H7 (cell line): ENCODE measurements around the gene C19orf47. TPM values are rescaled to one million over a fixed set of nuclear protein-coding genes. Genes with fewer than 3 reads are reported as not detected.

Experiments used
- DNase-seq: peaks from one replicate; pipeline ENCODE4 v3.0.0; 2012
- H3K27me3 ChIP-seq: 2 replicates; pipeline ENCODE4 v1.6.0; 2011; ENCODE audit warnings: mild to moderate bottlenecking, low read length; ENCODE audit not compliant: control insufficient read depth, insufficient read depth
- H3K36me3 ChIP-seq: replicated peaks from 2 replicates; pipeline ENCODE4 v1.5.1; 2011; ENCODE audit warnings: low read length; ENCODE audit not compliant: control insufficient read depth, insufficient read depth
- H3K4me3 ChIP-seq: 2 replicates; pipeline ENCODE4 v1.5.1; 2011; ENCODE audit warnings: low read depth, mild to moderate bottlenecking, control low read depth, low read length, moderate library complexity; ENCODE audit not compliant: insufficient read depth
- total RNA-seq: library from RNA; depleted of rRNA; stranded (reverse); fragments of >200 nt; shearing (Covaris generic); gene quantifications from 2 replicates; pipeline ENCODE4 v1.2.3, GENCODE V29; 2014

Gene C19orf47
- total RNA-seq, 1 experiment from 2014 or later, result 11.8 TPM

GRCh38 chr19:40280608-40281221, 67.5 kb downstream of the C19orf47 start:
- Histone ChIP-seq H3K27me3 (no peaks in the 10 kb centered on the region), H3K36me3 (no peaks in the 10 kb centered on the region; the same call in 1 of the 2 replicates), H3K4me3 (no peak overlapping the region)
- peak; percentile 71 for DNase-seq

GRCh38 chr19:40279761-40280607, 68.2 kb downstream of the C19orf47 start:
- H3K27me3 ChIP-seq, result no peaks in the 10 kb centered on the region
- H3K36me3 ChIP-seq, result no peaks in the 10 kb centered on the region; the same call in 1 of the 2 replicates
- DNase-seq, result no peak
- no peak overlapping the region for H3K4me3 ChIP-seq

- DNase-seq, result no peak
- no peaks in the 10 kb centered on the region; the same call in 1 of the 2 replicates for H3K36me3 ChIP-seq
- H3K27me3 ChIP-seq, result no peaks in the 10 kb centered on the region
- no peak overlapping the region for H3K4me3 ChIP-seq
Measured at GRCh38 chr19:40279120-40279551, 69.1 kb downstream of the C19orf47 start.

GRCh38 chr19:40278361-40279035, 69.7 kb downstream of the C19orf47 start:
- no peak for DNase-seq
- Histone ChIP-seq H3K27me3 (no peaks in the 10 kb centered on the region), H3K4me3 (no peak overlapping the region), H3K36me3 (no peaks in the 10 kb centered on the region; the same call in 1 of the 2 replicates)

GRCh38 chr19:40277356-40278059, 70.7 kb downstream of the C19orf47 start:
- Histone ChIP-seq H3K36me3 (no peaks in the 10 kb centered on the region; the same call in 1 of the 2 replicates), H3K27me3 (no peaks in the 10 kb centered on the region), H3K4me3 (no peak overlapping the region)
- no peak for DNase-seq

- Histone ChIP-seq H3K27me3 (no peaks in the 10 kb centered on the region), H3K36me3 (no peaks in the 10 kb centered on the region; the same call in 1 of the 2 replicates), H3K4me3 (no peak overlapping the region)
- peak; percentile 63 for DNase-seq
Measured at GRCh38 chr19:40274585-40275544, 73.3 kb downstream of the C19orf47 start.

- H3K27me3 ChIP-seq, result no peaks in the 10 kb centered on the region
- no peak overlapping the region for H3K4me3 ChIP-seq
- DNase-seq, result no peak
- H3K36me3 ChIP-seq, result no peaks in the 10 kb centered on the region; the same call in 1 of the 2 replicates
Measured at GRCh38 chr19:40273469-40274360, 74.5 kb downstream of the C19orf47 start.

- Histone ChIP-seq H3K27me3 (no peaks in the 10 kb centered on the region), H3K36me3 (no peaks in the 10 kb centered on the region; the same call in 1 of the 2 replicates), H3K4me3 (no peak overlapping the region)
- no peak for DNase-seq
Measured at GRCh38 chr19:40272261-40272660, 75.9 kb downstream of the C19orf47 start.

GRCh38 chr19:40271706-40272105, 76.5 kb downstream of the C19orf47 start:
- no peak overlapping the region for H3K4me3 ChIP-seq
- no peak for DNase-seq
- H3K27me3 ChIP-seq, result no peaks in the 10 kb centered on the region
- H3K36me3 ChIP-seq, result no peaks in the 10 kb centered on the region; the same call in 1 of the 2 replicates

GRCh38 chr19:40270362-40271089, 77.7 kb downstream of the C19orf47 start:
- H3K27me3 ChIP-seq, result no peaks in the 10 kb centered on the region
- H3K36me3 ChIP-seq, result no peaks in the 10 kb centered on the region; the same call in 1 of the 2 replicates
- peak; percentile 81 for DNase-seq
- no peak overlapping the region for H3K4me3 ChIP-seq
